Panc1 (cell line): ENCODE measurements around the gene FFAR2. TPM values are rescaled to one million over a fixed set of nuclear protein-coding genes. Genes with fewer than 3 reads are reported as not detected.

Experiments
- ATAC-seq: fragments of 200-7000 bp; cut with Tn5 transposase; 2 replicates; pipeline ENCODE4 v1.9.1; 2020; ENCODE audit warnings: mild to moderate bottlenecking, moderate library complexity
- BruUV-seq: library from RNA; stranded (reverse); fragments of 400-500 nt; replicated peaks from 2 replicates; lab custom pipeline; 2021; lab: Mats Ljungman, UMichigan
- CTCF ChIA-PET: fragments of 300-600 bp; sonication (Branson Sonifier 250); formaldehyde crosslinking; loops from one replicate; lab custom pipeline; 2022; ENCODE audit warnings: antibody characterized with exemption; lab: Charles Lee
- POLR2A ChIA-PET: fragments of 300-600 bp; sonication (Branson Sonifier 250); formaldehyde crosslinking; loops from one replicate; lab custom pipeline; 2022; ENCODE audit warnings: antibody characterized with exemption; lab: Charles Lee
- DNase-seq: peaks from one replicate; pipeline ENCODE4 v3.0.0-alpha.2; 2010; ENCODE audit warnings: low read depth, low spot score
- H3K27ac ChIP-seq: 2 replicates; pipeline ENCODE4 v1.5.1; 2011; ENCODE audit warnings: mild to moderate bottlenecking, low read length, inconsistent platforms
- H3K27me3 ChIP-seq: fragments of 200-500 bp; sonication (Bioruptor generic); 2 replicates; pipeline ENCODE4 v1.6.0; 2014; ENCODE audit warnings: low read length, inconsistent platforms; ENCODE audit not compliant: control insufficient read depth, insufficient read depth
- H3K36me3 ChIP-seq: fragments of 200-500 bp; sonication (Bioruptor generic); 2 replicates; pipeline ENCODE4 v1.5.1; 2014; ENCODE audit warnings: inconsistent platforms, mild to moderate bottlenecking, low read length, moderate library complexity; ENCODE audit not compliant: control insufficient read depth, insufficient read depth
- H3K4me1 ChIP-seq: 2 replicates; pipeline ENCODE4 v1.5.1; 2011; ENCODE audit warnings: inconsistent platforms, mild to moderate bottlenecking, low read length, moderate library complexity; ENCODE audit not compliant: control insufficient read depth, insufficient read depth
- H3K4me3 ChIP-seq, 2 experiments: 2 replicates each; pipeline ENCODE4 v1.5.1; 2011 to 2012; ENCODE audit warnings: low read depth in 2 of 2, low read length in 2 of 2, mild to moderate bottlenecking in 2 of 2, inconsistent platforms in 1 of 2, moderate library complexity in 1 of 2
- H3K9me3 ChIP-seq: fragments of 200-500 bp; sonication (Bioruptor generic); 2 replicates; pipeline ENCODE4 v1.5.1; 2014; ENCODE audit warnings: low read depth, mild to moderate bottlenecking, inconsistent platforms, low read length, moderate library complexity; ENCODE audit not compliant: control insufficient read depth, insufficient read depth
- POLR2AphosphoS5 ChIP-seq: IDR thresholded peaks from 2 replicates; pipeline ENCODE4 v1.6.1; 2012; ENCODE audit warnings: mild to moderate bottlenecking, low read depth, low read length, moderate library complexity
- SIN3A ChIP-seq: IDR thresholded peaks from 2 replicates; pipeline ENCODE4 v1.6.1; 2012; ENCODE audit warnings: low read depth, mild to moderate bottlenecking, low read length, moderate library complexity, borderline replicate concordance; ENCODE audit not compliant: insufficient read depth
- TCF7L2 ChIP-seq: IDR thresholded peaks from 2 replicates; pipeline ENCODE4 v1.6.1; 2011; ENCODE audit warnings: mild to moderate bottlenecking, low read depth, low read length, inconsistent platforms
- in situ Hi-C: cut with HindIII; loops from 2 replicates; pipeline ENCODE4 v1.10.0; 2016; ENCODE audit warnings: low sequenced_read_pairs, low pct_unique_long_range_greater_than_20kb
- intact Hi-C: fragments of 100-400 bp; cut with micrococcal nuclease; formaldehyde crosslinking; loops from one replicate; pipeline ENCODE4 v1.10.0; 2022; ENCODE audit not compliant: unreplicated experiment
- total RNA-seq: library from RNA; stranded (reverse); gene quantifications from one replicate; pipeline ENCODE4 v1.2.1, GENCODE V29; 2021; ENCODE audit not compliant: unreplicated experiment
- TF ChIP-seq, protein P1 (sequence below): fragments of 450-650 bp; IDR thresholded peaks from 2 replicates; pipeline ENCODE4 v1.5.1; 2017; ENCODE audit warnings: mild to moderate bottlenecking
- TF ChIP-seq, protein P2 (sequence below), 2 experiments: IDR thresholded peaks; 2 replicates each; pipeline ENCODE4 v1.6.1; 2011 to 2012; ENCODE audit warnings: low read depth in 2 of 2, control low read depth in 1 of 2, low read length in 1 of 2, mild to moderate bottlenecking in 1 of 2, moderate library complexity in 1 of 2; ENCODE audit not compliant: insufficient read depth in 1 of 2

The FFAR2 gene
- total RNA-seq, 1 experiment from 2014 or later, result not detected

DNA sequence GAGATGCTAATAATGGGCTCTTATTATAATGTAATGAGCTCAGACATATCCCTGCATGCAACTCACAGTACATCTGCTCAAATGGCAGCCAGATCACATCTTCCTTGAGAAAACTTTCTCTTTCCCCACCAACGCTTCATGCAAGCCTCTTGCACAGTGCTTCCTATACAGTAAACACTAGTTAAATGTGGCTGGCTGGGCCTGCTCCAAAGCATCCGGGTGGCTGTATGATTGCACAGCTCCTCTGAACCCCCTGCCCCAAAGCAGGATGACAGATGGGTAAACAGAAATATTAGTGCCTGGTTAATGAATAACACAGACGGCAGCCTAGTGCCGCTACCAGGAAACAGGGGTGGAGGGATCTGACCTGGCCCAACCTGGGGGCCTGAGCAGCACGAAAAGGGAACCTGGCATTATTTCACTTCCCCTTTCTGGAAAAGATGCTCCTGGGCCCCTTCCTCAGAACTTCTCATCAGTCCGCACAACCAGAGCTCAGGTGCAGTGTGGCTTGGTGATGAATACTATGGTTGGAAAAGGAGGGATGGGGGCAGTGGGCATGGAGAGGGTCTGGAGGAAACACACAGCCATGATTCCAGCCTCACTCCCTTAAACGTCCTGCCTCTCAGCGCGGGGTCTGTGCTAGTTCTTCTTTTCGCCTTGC, 10.8 kb downstream of the FFAR2 start:
- H3K9me3 ChIP-seq, result no peaks in the 10 kb centered on the region
- H3K4me1 ChIP-seq, result no peaks in the 10 kb centered on the region
- no peak overlapping the region for H3K4me3 ChIP-seq
- H3K36me3 ChIP-seq, result no peaks in the 10 kb centered on the region
- H3K27ac ChIP-seq, result no peak overlapping the region
- CTCF ChIA-PET, result no interaction called here
- ATAC-seq, result no peak
- intact Hi-C loops, result no loop called here
- in situ Hi-C loops, result no loop called here
- H3K27me3 ChIP-seq, result no peaks in the 10 kb centered on the region
- POLR2A ChIA-PET, result no interaction called here
- TF ChIP-seq SIN3A (no peak), POLR2AphosphoS5 (no peak), TCF7L2 (no peak)
- TF ChIP-seq, protein P1, sequence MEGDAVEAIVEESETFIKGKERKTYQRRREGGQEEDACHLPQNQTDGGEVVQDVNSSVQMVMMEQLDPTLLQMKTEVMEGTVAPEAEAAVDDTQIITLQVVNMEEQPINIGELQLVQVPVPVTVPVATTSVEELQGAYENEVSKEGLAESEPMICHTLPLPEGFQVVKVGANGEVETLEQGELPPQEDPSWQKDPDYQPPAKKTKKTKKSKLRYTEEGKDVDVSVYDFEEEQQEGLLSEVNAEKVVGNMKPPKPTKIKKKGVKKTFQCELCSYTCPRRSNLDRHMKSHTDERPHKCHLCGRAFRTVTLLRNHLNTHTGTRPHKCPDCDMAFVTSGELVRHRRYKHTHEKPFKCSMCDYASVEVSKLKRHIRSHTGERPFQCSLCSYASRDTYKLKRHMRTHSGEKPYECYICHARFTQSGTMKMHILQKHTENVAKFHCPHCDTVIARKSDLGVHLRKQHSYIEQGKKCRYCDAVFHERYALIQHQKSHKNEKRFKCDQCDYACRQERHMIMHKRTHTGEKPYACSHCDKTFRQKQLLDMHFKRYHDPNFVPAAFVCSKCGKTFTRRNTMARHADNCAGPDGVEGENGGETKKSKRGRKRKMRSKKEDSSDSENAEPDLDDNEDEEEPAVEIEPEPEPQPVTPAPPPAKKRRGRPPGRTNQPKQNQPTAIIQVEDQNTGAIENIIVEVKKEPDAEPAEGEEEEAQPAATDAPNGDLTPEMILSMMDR, result no peak
- TF ChIP-seq, protein P2, sequence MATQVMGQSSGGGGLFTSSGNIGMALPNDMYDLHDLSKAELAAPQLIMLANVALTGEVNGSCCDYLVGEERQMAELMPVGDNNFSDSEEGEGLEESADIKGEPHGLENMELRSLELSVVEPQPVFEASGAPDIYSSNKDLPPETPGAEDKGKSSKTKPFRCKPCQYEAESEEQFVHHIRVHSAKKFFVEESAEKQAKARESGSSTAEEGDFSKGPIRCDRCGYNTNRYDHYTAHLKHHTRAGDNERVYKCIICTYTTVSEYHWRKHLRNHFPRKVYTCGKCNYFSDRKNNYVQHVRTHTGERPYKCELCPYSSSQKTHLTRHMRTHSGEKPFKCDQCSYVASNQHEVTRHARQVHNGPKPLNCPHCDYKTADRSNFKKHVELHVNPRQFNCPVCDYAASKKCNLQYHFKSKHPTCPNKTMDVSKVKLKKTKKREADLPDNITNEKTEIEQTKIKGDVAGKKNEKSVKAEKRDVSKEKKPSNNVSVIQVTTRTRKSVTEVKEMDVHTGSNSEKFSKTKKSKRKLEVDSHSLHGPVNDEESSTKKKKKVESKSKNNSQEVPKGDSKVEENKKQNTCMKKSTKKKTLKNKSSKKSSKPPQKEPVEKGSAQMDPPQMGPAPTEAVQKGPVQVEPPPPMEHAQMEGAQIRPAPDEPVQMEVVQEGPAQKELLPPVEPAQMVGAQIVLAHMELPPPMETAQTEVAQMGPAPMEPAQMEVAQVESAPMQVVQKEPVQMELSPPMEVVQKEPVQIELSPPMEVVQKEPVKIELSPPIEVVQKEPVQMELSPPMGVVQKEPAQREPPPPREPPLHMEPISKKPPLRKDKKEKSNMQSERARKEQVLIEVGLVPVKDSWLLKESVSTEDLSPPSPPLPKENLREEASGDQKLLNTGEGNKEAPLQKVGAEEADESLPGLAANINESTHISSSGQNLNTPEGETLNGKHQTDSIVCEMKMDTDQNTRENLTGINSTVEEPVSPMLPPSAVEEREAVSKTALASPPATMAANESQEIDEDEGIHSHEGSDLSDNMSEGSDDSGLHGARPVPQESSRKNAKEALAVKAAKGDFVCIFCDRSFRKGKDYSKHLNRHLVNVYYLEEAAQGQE (IDR thresholded peaks at IDR 0.05; ENCODE audit: insufficient read depth in 1 of 2, low read depth in 2 of 2, low read length in 1 of 2), result no peak
- DNase-seq, result no peak
- no TSS peak for BruUV-seq

DNA sequence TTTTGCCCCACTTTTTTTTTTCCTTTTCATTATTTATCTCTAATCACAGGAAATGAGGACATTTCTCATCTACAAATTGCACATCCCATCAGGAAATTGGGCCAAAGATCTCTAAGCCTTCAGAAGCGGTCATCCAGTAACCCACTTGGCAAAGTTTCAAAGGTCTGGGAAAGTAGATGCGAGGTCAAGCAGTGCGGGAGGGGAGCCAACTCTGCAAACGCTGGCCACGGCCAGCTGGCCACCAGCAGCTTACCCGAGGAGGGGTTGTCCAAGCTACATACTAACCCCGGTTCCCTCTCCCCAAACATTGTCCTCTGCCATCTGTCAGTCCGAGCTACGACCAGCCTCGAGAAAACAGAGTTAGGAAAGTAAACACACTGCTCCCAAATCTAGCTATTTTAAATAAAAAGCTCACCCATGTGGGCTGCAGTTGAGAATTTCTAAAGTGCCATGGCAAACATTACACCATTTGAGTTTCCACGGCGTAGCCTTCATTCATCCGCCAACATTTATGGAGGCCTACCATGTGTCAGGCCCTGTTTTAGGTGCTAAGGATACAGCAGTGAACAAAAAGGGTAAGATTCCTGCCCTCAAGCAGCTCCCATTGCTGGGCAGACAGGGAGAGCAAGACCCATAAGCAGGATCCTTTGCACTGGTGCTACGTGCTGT, 11.5 kb downstream of the FFAR2 start:
- BruUV-seq, result no TSS peak
- Histone ChIP-seq H3K4me1 (no peaks in the 10 kb centered on the region), H3K4me3 (no peak overlapping the region), H3K27ac (no peak overlapping the region), H3K9me3 (no peaks in the 10 kb centered on the region), H3K36me3 (no peaks in the 10 kb centered on the region), H3K27me3 (no peaks in the 10 kb centered on the region)
- ChIA-PET POLR2A (no interaction called here), CTCF (no interaction called here)
- ATAC-seq (no peak; the same call in 1 of the 2 replicates), DNase-seq (no peak)
- no peak for TF ChIP-seq POLR2AphosphoS5
- no peak for TF ChIP-seq SIN3A
- TF ChIP-seq, protein P1, result no peak
- no peak for TF ChIP-seq TCF7L2
- TF ChIP-seq, protein P2 (IDR thresholded peaks at IDR 0.05; ENCODE audit: insufficient read depth in 1 of 2, low read depth in 2 of 2, low read length in 1 of 2), result no peak
- intact Hi-C loops, result no loop called here
- in situ Hi-C loops, result no loop called here
